Measurements from ENCODE around the gene FAAP24. TPM values are rescaled to one million over a fixed set of nuclear protein-coding genes. Genes with fewer than 3 reads are reported as not detected.
"Not testable (repeated sequence)": the region's sequence is repeated elsewhere in the genome, so short reads cannot be mapped to it uniquely, and the experiment has no call there.

Gene FAAP24
- total RNA-seq, 4 donors from 2014 or later: 0.91 to 3.9 (median 2.1) TPM

DNA sequence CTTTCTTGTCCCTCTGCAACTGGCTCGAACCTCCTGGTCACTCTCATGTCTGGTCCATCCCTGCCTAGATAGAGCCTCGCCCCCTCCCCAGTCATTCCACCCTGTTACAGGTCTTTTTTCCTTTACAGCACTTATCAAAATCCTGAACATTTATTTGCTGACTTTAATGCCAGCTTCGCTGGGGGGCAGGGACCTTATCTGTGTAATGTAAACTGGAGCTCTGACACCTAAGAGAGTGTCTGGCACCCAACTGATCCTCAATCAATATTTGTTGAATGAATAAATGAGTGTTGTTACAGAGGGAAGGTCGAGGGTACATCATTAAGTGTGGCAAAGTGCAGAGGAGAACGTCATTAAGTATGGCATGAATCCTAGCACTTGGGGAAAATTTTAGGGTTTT is 16.7 kb downstream of the FAAP24 start:
- Histone ChIP-seq H3K36me3 (no peaks in the 10 kb centered on the region), H3K27me3 (no peaks in the 10 kb centered on the region), H3K27ac (no peak overlapping the region), H3K9me3 (no peaks in the 10 kb centered on the region), H3K4me3 (no peak overlapping the region), H3K4me1 (no peaks in the 10 kb centered on the region)
- 56 to 76% methylated on average over 5 of the region's 5 CpGs for WGBS, 2 donors
- intact Hi-C loops (cut with DNase I): no loop called here
- no peak for DNase-seq
- no peak for TF ChIP-seq CTCF (IDR thresholded peaks at IDR 0.05)
- no peak for TF ChIP-seq POLR2A (IDR thresholded peaks at IDR 0.05)

DNA sequence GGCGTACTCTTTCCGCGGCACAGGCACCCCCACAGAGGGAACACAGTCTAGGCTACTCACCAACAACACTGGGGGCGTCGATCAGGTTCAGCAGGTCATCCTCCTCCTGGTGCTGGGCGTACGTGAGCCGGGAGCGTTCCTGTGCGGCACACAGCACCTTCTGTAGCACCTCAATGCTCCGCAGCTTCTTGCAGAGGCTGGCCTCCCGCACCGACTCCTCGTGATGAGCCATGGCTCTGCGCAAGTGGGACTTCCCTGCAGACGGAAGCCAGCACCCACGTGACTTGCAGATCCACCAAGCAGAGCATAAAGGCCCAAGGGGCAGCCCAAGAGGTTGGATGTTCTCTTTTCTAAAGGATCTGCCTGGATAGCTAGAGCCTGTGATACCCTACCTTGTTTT is 23.9 kb downstream of the FAAP24 start:
- H3K27ac ChIP-seq; H3K4me3 ChIP-seq; intact Hi-C loops (cut with DNase I); DNase-seq; H3K36me3 ChIP-seq; H3K4me1 ChIP-seq; H3K9me3 ChIP-seq; H3K27me3 ChIP-seq: not testable (repeated sequence)
- no CpG with 5 or more reads among the region's 17 CpGs for WGBS, 2 donors

- intact Hi-C loops (cut with DNase I); H3K9me3 ChIP-seq; H3K36me3 ChIP-seq; DNase-seq; H3K27me3 ChIP-seq; H3K4me1 ChIP-seq; H3K27ac ChIP-seq; H3K4me3 ChIP-seq: not testable (repeated sequence)
- WGBS, 2 donors: 65 to 93% methylated on average over 7 of the region's 7 CpGs
Measured at GRCh38 chr19:32997061-32997464, 25.0 kb downstream of the FAAP24 start.

- H3K9me3 ChIP-seq: no peaks in the 10 kb centered on the region
- no peak overlapping the region for H3K27ac ChIP-seq
- 90 to 92% methylated on average over 8 to 11 of the region's 14 CpGs for WGBS, 2 donors
- H3K36me3 ChIP-seq: no peaks in the 10 kb centered on the region
- intact Hi-C loops (cut with DNase I): no loop called here
- H3K27me3 ChIP-seq: no peaks in the 10 kb centered on the region
- TF ChIP-seq POLR2A (IDR thresholded peaks at IDR 0.05) (no peak), CTCF (IDR thresholded peaks at IDR 0.05) (no peak)
- DNase-seq: no peak
- H3K4me3 ChIP-seq: no peak overlapping the region
- no peaks in the 10 kb centered on the region for H3K4me1 ChIP-seq
Measured at GRCh38 chr19:32997716-32998355, 25.8 kb downstream of the FAAP24 start.

GRCh38 chr19:32998722-32999121 is 26.7 kb downstream of the FAAP24 start:
- H3K36me3 ChIP-seq: no peaks in the 10 kb centered on the region
- no peak for DNase-seq
- no peaks in the 10 kb centered on the region for H3K9me3 ChIP-seq
- no peaks in the 10 kb centered on the region for H3K4me1 ChIP-seq
- H3K27ac ChIP-seq: no peak overlapping the region
- H3K27me3 ChIP-seq: no peaks in the 10 kb centered on the region
- WGBS, 2 donors: 79% methylated on average over 3 of the region's 3 CpGs
- no peak for TF ChIP-seq CTCF (IDR thresholded peaks at IDR 0.05)
- no peak for TF ChIP-seq POLR2A (IDR thresholded peaks at IDR 0.05)
- no peak overlapping the region for H3K4me3 ChIP-seq
- intact Hi-C loops (cut with DNase I): no loop called here

DNA sequence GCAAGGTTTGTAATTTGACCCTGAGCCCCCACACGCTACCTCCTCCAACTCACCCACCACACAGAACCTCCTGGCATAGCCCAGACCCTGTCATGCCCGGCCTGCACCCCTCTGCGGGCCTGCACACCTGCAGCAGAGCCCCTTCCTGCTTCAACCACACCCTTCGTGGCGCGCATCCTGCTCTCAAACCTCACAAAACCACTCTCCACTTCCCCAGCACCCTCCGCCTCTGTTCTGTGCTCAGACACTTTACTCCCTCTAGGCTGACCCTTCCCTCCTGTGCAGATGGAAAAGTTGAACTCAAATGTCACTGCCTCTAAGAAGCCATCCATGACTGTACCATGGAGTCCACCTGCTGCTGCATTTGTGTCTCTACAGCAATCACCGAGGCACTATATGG is 28.5 kb downstream of the FAAP24 start:
- Histone ChIP-seq H3K36me3 (no peaks in the 10 kb centered on the region), H3K9me3 (no peaks in the 10 kb centered on the region), H3K27ac (no peak overlapping the region), H3K4me3 (no peak overlapping the region), H3K27me3 (no peaks in the 10 kb centered on the region), H3K4me1 (peaks cover 0 to 7% (median 0%) of the 10 kb centered on the region in 3 donors)
- TF ChIP-seq POLR2A (IDR thresholded peaks at IDR 0.05) (no peak), CTCF (IDR thresholded peaks at IDR 0.05) (no peak)
- DNase-seq: no peak
- whole genome bisulfite sequencing, 2 donors: 76 to 80% methylated on average over 8 of the region's 8 CpGs
- intact Hi-C loops (cut with DNase I): no loop called here

All from esophagus squamous epithelium (tissue), 5 donors.